Measurements from ENCODE around the gene AP1M2.

DNA sequence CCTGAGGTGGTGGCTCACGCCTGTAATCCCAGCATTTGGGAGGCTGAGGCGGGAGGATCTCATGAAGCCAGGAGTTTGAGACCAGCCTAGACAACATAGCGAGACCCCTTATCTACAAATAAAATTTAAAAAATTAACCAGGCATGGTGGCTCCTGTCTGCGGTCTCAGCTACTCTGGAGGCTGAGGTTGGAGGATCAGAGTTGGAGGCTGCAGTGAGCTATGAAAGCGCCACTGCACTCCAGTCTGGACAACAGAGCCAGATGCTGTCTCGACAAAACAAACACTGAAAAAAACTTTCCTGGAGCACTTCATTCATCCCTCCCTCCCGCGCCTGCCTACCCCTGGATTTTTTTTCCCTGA, 44.1 kb downstream of the AP1M2 start:
- TF ChIP-seq GLIS3 (CRISPR knock-in tag; IDR thresholded peaks at IDR 0.05) (no peak), TOX (CRISPR knock-in tag; IDR thresholded peaks at IDR 0.05; ENCODE audit: borderline replicate concordance) (no peak), ZFP30 (CRISPR knock-in tag; IDR thresholded peaks at IDR 0.05) (no peak), ZFP3 (CRISPR knock-in tag; IDR thresholded peaks at IDR 0.05) (no peak), BACH2 (CRISPR knock-in tag; IDR thresholded peaks at IDR 0.05; ENCODE audit: borderline replicate concordance) (no peak), OSR1 (CRISPR knock-in tag; IDR thresholded peaks at IDR 0.05) (no peak), ARNTL (CRISPR knock-in tag; IDR thresholded peaks at IDR 0.05; ENCODE audit: borderline replicate concordance, low read depth) (no peak)
- TF ChIP-seq, protein P1, sequence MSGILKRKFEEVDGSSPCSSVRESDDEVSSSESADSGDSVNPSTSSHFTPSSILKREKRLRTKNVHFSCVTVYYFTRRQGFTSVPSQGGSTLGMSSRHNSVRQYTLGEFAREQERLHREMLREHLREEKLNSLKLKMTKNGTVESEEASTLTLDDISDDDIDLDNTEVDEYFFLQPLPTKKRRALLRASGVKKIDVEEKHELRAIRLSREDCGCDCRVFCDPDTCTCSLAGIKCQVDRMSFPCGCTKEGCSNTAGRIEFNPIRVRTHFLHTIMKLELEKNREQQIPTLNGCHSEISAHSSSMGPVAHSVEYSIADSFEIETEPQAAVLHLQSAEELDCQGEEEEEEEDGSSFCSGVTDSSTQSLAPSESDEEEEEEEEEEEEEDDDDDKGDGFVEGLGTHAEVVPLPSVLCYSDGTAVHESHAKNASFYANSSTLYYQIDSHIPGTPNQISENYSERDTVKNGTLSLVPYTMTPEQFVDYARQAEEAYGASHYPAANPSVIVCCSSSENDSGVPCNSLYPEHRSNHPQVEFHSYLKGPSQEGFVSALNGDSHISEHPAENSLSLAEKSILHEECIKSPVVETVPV (CRISPR knock-in tag; IDR thresholded peaks at IDR 0.05), result no peak
- TF ChIP-seq, protein P2, sequence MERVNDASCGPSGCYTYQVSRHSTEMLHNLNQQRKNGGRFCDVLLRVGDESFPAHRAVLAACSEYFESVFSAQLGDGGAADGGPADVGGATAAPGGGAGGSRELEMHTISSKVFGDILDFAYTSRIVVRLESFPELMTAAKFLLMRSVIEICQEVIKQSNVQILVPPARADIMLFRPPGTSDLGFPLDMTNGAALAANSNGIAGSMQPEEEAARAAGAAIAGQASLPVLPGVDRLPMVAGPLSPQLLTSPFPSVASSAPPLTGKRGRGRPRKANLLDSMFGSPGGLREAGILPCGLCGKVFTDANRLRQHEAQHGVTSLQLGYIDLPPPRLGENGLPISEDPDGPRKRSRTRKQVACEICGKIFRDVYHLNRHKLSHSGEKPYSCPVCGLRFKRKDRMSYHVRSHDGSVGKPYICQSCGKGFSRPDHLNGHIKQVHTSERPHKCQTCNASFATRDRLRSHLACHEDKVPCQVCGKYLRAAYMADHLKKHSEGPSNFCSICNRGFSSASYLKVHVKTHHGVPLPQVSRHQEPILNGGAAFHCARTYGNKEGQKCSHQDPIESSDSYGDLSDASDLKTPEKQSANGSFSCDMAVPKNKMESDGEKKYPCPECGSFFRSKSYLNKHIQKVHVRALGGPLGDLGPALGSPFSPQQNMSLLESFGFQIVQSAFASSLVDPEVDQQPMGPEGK (CRISPR knock-in tag; IDR thresholded peaks at IDR 0.05; ENCODE audit: borderline replicate concordance), result no peak

All from SK-N-SH treated with all-trans-retinoic acid at 6 μM for 48 hours (cell line).